Large intestine (tissue), 3 donors: ENCODE data around the gene GBA2. TPM values are rescaled to one million over a fixed set of nuclear protein-coding genes. Genes with fewer than 3 reads are reported as not detected.
A peak's percentile ranks its signal among the peaks of the same experiment; 100 is the strongest.

Source experiments
- DNase-seq, 2 donors: peaks; one replicate each; pipeline versions ENCODE4 v3.0.0 to v3.0.0-alpha.2; 2013
- H3K27ac ChIP-seq: one replicate; pipeline ENCODE4 v1.5.1; 2013; ENCODE audit warnings: low read length
- H3K27me3 ChIP-seq: 2 replicates; pipeline ENCODE4 v1.6.1; 2013; ENCODE audit warnings: low read length; ENCODE audit not compliant: control insufficient read depth, insufficient read depth
- H3K36me3 ChIP-seq: 2 replicates; pipeline ENCODE4 v1.6.1; 2013; ENCODE audit warnings: low read length; ENCODE audit not compliant: control insufficient read depth, insufficient read depth
- H3K4me1 ChIP-seq: one replicate; pipeline ENCODE4 v1.6.1; 2013; ENCODE audit warnings: low read length; ENCODE audit not compliant: control insufficient read depth, insufficient read depth
- H3K4me3 ChIP-seq: one replicate; pipeline ENCODE4 v1.5.1; 2013; ENCODE audit warnings: low read length
- H3K9me3 ChIP-seq: one replicate; pipeline ENCODE4 v1.6.1; 2013; ENCODE audit warnings: mild to moderate bottlenecking, low read depth, low read length, moderate library complexity; ENCODE audit not compliant: control insufficient read depth
- WGBS: methylation state at CpG from one replicate; pipeline ENCODE4 v1.1.5; 2013; ENCODE audit warnings: low lambda C conversion rate; ENCODE audit not compliant: insufficient coverage; 5-methylcytosine and 5-hydroxymethylcytosine counted together
- polyA plus RNA-seq: library from polyadenylated mRNA; unstranded; fragments of 120-200 nt; gene quantifications from one replicate; pipeline ENCODE4 v1.2.1, GENCODE V29; 2013

Gene GBA2
- polyA plus RNA-seq, 1 donor: 127 TPM

DNA sequence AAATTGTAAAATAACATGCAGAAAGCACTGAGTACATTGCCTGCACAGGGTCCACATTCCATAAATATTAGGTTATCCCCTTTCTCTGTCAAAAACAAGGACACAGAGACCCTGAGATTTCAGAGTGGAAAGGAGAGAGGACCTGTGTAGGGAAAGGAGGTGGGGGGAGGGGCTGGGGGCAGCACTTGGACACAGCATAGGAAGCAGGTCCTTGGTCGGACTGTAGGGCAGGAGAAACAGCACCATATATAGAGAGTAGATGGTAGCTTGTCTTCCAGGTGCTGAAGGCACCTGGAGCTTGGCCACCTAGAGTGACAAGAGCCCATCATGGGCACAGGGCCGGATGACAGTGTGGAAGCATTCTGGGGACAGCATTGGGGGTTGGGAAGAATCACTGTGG lies 61.7 kb downstream of the GBA2 start:
- Histone ChIP-seq H3K27ac (peak overlapping the region; percentile 8), H3K36me3 (peaks cover 33% of the 10 kb centered on the region), H3K4me3 (peak overlapping the region; percentile 3), H3K27me3 (peaks cover 2% of the 10 kb centered on the region), H3K9me3 (peaks cover 9% of the 10 kb centered on the region), H3K4me1 (peaks cover 17% of the 10 kb centered on the region)
- no peak for DNase-seq
- WGBS: no CpG with 5 or more reads among the region's 2 CpGs

Other genes starting within 250 kb of the GBA2 start
- 53.3 TPM for gene TESK1, start 144.0 kb downstream of the GBA2 start, polyA plus RNA-seq
- gene CD72, start 130.8 kb downstream of the GBA2 start, polyA plus RNA-seq: 1.8 TPM
- gene SIT1, start 98.3 kb downstream of the GBA2 start, polyA plus RNA-seq: 0.78 TPM
- not detected for gene RMRP, start 91.2 kb downstream of the GBA2 start, polyA plus RNA-seq
- gene CCDC107, start 90.9 kb downstream of the GBA2 start, polyA plus RNA-seq: 17.6 TPM
- 5.2 TPM for gene ARHGEF39, start 84.0 kb downstream of the GBA2 start, polyA plus RNA-seq
- 4.2 TPM for gene CA9, start 75.3 kb downstream of the GBA2 start, polyA plus RNA-seq
- gene TPM2, start 59.3 kb downstream of the GBA2 start, polyA plus RNA-seq: 463 TPM
- 117 TPM for gene TLN1, start 17.0 kb downstream of the GBA2 start, polyA plus RNA-seq
- 25.4 TPM for gene CREB3, start 16.6 kb downstream of the GBA2 start, polyA plus RNA-seq
- gene RGP1, start 59 bp upstream of the GBA2 start, polyA plus RNA-seq: 17.2 TPM
- 0.61 TPM for gene MSMP, start 5.0 kb upstream of the GBA2 start, polyA plus RNA-seq
- gene NPR2, start 42.4 kb upstream of the GBA2 start, polyA plus RNA-seq: 15.3 TPM
- 1.4 TPM for gene SPAG8, start 63.0 kb upstream of the GBA2 start, polyA plus RNA-seq
- gene HINT2, start 65.8 kb upstream of the GBA2 start, polyA plus RNA-seq: 29.7 TPM
- gene FAM221B, start 79.5 kb upstream of the GBA2 start, polyA plus RNA-seq: 0.10 TPM
- 33.8 TPM for gene TMEM8B, start 80.0 kb upstream of the GBA2 start, polyA plus RNA-seq
- gene OR13J1, start 121.2 kb upstream of the GBA2 start, polyA plus RNA-seq: 0.21 TPM
- 1.6 TPM for gene HRCT1, start 157.0 kb upstream of the GBA2 start, polyA plus RNA-seq
- gene SPAAR, start 160.3 kb upstream of the GBA2 start, polyA plus RNA-seq: 0.84 TPM
- not detected for gene OR2S2, start 208.9 kb upstream of the GBA2 start, polyA plus RNA-seq